A673 (cell line): ENCODE measurements around the gene ETNK2.

ENCODE experiments used
- EZH2 ChIP-seq: fragments of 200-600 bp; sonication (generic); IDR thresholded peaks from 2 replicates; pipeline ENCODE4 v1.6.1; 2017; ENCODE audit warnings: borderline replicate concordance, low read depth, mild to moderate bottlenecking, mixed read lengths, antibody characterized with exemption, low read length; ENCODE audit not compliant: poor library complexity, severe bottlenecking
- TF ChIP-seq, protein P1 (sequence below): fragments of 300-800, 200-600 bp; sonication (generic); conservative IDR thresholded peaks from 2 replicates; pipeline ENCODE4 v1.5.1; 2017; ENCODE audit warnings: low read depth, mild to moderate bottlenecking, antibody characterized with exemption, low read length, moderate library complexity, mixed read lengths

DNA sequence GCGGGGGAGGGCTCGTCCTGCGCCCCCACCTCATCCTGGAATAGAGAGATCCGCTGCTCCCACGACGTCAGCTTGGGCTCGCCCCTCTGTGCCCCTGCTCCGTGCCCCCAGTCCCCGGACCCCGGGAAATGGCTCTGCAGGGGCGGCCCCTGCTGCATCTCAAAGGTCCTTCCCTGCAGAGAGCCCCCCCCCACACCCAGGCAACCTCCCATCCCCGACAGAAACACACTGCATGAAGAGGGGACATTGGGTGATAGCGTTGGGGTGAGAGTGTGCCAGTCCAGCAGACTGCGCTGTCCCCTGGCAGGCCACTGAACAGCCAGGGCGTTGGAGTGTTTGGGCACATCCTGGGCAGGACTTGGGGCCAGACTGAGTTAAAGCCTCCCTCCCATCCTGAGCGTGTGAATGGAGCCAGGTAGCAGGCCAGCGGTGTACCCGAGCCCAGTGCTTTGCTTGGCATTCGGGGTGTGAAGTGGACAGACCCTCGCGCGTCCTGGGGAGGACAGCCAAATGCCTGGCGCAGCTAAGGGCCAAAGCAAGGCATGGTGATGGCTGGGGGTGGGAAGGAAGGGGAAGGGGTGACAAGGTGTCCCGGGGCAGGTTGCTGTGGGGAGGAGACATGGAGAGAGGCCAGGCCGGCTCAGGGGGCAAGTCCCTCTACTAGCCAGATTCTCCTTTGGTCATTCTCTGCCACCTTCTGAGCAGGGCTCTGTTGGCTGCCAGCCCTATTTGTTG, 633 bp upstream of the ETNK2 start:
- TF ChIP-seq, protein P1, sequence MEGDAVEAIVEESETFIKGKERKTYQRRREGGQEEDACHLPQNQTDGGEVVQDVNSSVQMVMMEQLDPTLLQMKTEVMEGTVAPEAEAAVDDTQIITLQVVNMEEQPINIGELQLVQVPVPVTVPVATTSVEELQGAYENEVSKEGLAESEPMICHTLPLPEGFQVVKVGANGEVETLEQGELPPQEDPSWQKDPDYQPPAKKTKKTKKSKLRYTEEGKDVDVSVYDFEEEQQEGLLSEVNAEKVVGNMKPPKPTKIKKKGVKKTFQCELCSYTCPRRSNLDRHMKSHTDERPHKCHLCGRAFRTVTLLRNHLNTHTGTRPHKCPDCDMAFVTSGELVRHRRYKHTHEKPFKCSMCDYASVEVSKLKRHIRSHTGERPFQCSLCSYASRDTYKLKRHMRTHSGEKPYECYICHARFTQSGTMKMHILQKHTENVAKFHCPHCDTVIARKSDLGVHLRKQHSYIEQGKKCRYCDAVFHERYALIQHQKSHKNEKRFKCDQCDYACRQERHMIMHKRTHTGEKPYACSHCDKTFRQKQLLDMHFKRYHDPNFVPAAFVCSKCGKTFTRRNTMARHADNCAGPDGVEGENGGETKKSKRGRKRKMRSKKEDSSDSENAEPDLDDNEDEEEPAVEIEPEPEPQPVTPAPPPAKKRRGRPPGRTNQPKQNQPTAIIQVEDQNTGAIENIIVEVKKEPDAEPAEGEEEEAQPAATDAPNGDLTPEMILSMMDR, result no peak
- TF ChIP-seq EZH2, result no peak
